Measurements from ENCODE around the gene HAUS7.

HAUS7 gene

GRCh38 chrX:153475751-153476281 lies 5.4 kb upstream of the HAUS7 start:
- DNase-seq = no peak

GRCh38 chrX:153475271-153475670 lies 4.9 kb upstream of the HAUS7 start:
- no peak for DNase-seq

GRCh38 chrX:153474718-153475117 lies 4.3 kb upstream of the HAUS7 start:
- DNase-seq = peak; percentile 54 to 55

GRCh38 chrX:153474266-153474665 lies 3.9 kb upstream of the HAUS7 start:
- DNase-seq = no peak

GRCh38 chrX:153473126-153473525 lies 2.8 kb upstream of the HAUS7 start:
- DNase-seq = no peak

- DNase-seq = no peak
Observed at GRCh38 chrX:153471663-153472280, 1.4 kb upstream of the HAUS7 start.

GRCh38 chrX:153469811-153470410 lies 465 bp downstream of the HAUS7 start:
- DNase-seq = no peak

- no peak for DNase-seq
Observed at GRCh38 chrX:153468008-153468580, 2.3 kb downstream of the HAUS7 start.

GRCh38 chrX:153465691-153466380 lies 4.5 kb downstream of the HAUS7 start:
- DNase-seq = no peak

GRCh38 chrX:153464116-153464515 lies 6.3 kb downstream of the HAUS7 start:
- DNase-seq = no peak

- DNase-seq = no peak
Observed at GRCh38 chrX:153463556-153463955, 6.8 kb downstream of the HAUS7 start.

- DNase-seq = no peak
Observed at GRCh38 chrX:153463031-153463430, 7.3 kb downstream of the HAUS7 start.

- no peak for DNase-seq
Observed at GRCh38 chrX:153462291-153462690, 8.1 kb downstream of the HAUS7 start.

- peak; percentile 39 to 51 for DNase-seq
Observed at GRCh38 chrX:153460826-153461225, 9.6 kb downstream of the HAUS7 start.

- DNase-seq = no peak
Observed at GRCh38 chrX:153459986-153460385, 10.4 kb downstream of the HAUS7 start.

GRCh38 chrX:153458476-153458875 lies 11.9 kb downstream of the HAUS7 start:
- DNase-seq = no peak

GRCh38 chrX:153457827-153458466 lies 12.4 kb downstream of the HAUS7 start:
- DNase-seq = no peak

- no peak for DNase-seq
Observed at GRCh38 chrX:153457136-153457825, 13.1 kb downstream of the HAUS7 start.

- no peak for DNase-seq
Observed at GRCh38 chrX:153456704-153457103, 13.7 kb downstream of the HAUS7 start.

- no peak for DNase-seq
Observed at GRCh38 chrX:153456161-153456560, 14.2 kb downstream of the HAUS7 start.

- DNase-seq = no peak
Observed at GRCh38 chrX:153455571-153455970, 14.8 kb downstream of the HAUS7 start.

GRCh38 chrX:153454901-153455550 lies 15.3 kb downstream of the HAUS7 start:
- no peak for DNase-seq
